HEK293 (cell line): Measurements from ENCODE around the gene SUPT3H.

Experiments
- CTCF ChIA-PET: fragments of 350-600 bp; formaldehyde crosslinking; extraction: SDS; loops from one replicate; lab custom pipeline; 2021; ENCODE audit warnings: antibody characterized with exemption; lab: Yijun Ruan, JAX
- POLR2A ChIA-PET: fragments of 300-600 bp; formaldehyde crosslinking; extraction: SDS; loops from one replicate; lab custom pipeline; 2020; ENCODE audit warnings: antibody characterized with exemption, inconsistent platforms; lab: Yijun Ruan, JAX
- H3K27ac ChIP-seq: fragments of 200-500 bp; sonication (Bioruptor generic); 2 replicates; pipeline ENCODE4 v1.5.1; 2014; ENCODE audit warnings: low read depth, low read length, control low read depth, inconsistent platforms; ENCODE audit errors: extremely low read depth
- H3K36me3 ChIP-seq, 2 experiments: fragments of 200-500 bp in 1 of 2; sonication (Bioruptor generic) in 1 of 2; 1 replicate in 1 of 2; 2 replicates in 1 of 2; pipeline ENCODE4 v1.5.1; 2014 to 2017; ENCODE audit warnings: inconsistent platforms in 2 of 2, low read length in 2 of 2; ENCODE audit not compliant: control insufficient read depth in 2 of 2, insufficient read depth in 1 of 2
- H3K4me1 ChIP-seq: fragments of 200-500 bp; sonication (Bioruptor generic); 2 replicates; pipeline ENCODE4 v1.5.1; 2014; ENCODE audit warnings: mild to moderate bottlenecking, low read length, inconsistent platforms; ENCODE audit not compliant: control insufficient read depth, insufficient read depth
- H3K4me3 ChIP-seq: 2 replicates; pipeline ENCODE4 v1.5.1; 2011; ENCODE audit warnings: low read depth, mild to moderate bottlenecking, control low read depth, low read length, moderate library complexity
- H3K9me3 ChIP-seq: fragments of 200-500 bp; sonication (Bioruptor generic); 2 replicates; pipeline ENCODE4 v1.5.1; 2014; ENCODE audit warnings: low read depth, low read length, inconsistent platforms; ENCODE audit not compliant: control insufficient read depth, insufficient read depth
- CTCF ChIP-seq: fragments of 450-650 bp; formaldehyde crosslinking; IDR thresholded peaks from 2 replicates; pipeline ENCODE4 v1.5.1; 2016; ENCODE audit warnings: missing biosample characterization, missing genetic modification characterization
- INSM2 ChIP-seq: fragments of 450-650 bp; formaldehyde crosslinking; IDR thresholded peaks from 2 replicates; pipeline ENCODE4 v1.5.1; 2016; ENCODE audit warnings: missing biosample characterization, missing genetic modification characterization
- KLF17 ChIP-seq: fragments of 450-650 bp; formaldehyde crosslinking; IDR thresholded peaks from 2 replicates; pipeline ENCODE4 v1.5.1; 2016; ENCODE audit warnings: missing biosample characterization, missing genetic modification characterization
- MEIS1 ChIP-seq: sonication (generic); formaldehyde crosslinking; IDR thresholded peaks from 2 replicates; pipeline ENCODE4 v1.8.1; 2022; ENCODE audit warnings: missing genetic modification reagents, mild to moderate bottlenecking, borderline replicate concordance
- MYNN ChIP-seq: fragments of 450-650 bp; formaldehyde crosslinking; IDR thresholded peaks from 2 replicates; pipeline ENCODE4 v1.5.1; 2016; ENCODE audit warnings: missing biosample characterization, missing genetic modification characterization, borderline replicate concordance
- OVOL3 ChIP-seq: fragments of 450-650 bp; formaldehyde crosslinking; IDR thresholded peaks from 2 replicates; pipeline ENCODE4 v1.5.1; 2016; ENCODE audit warnings: missing biosample characterization, missing genetic modification characterization
- ZBTB26 ChIP-seq: fragments of 450-650 bp; formaldehyde crosslinking; optimal IDR thresholded peaks from 2 replicates; pipeline ENCODE3; 2016; ENCODE audit warnings: missing biosample characterization, mild to moderate bottlenecking, missing genetic modification characterization
- ZFHX2 ChIP-seq: fragments of 450-650 bp; formaldehyde crosslinking; conservative IDR thresholded peaks from 2 replicates; pipeline ENCODE4 v1.5.1; 2016; ENCODE audit warnings: missing biosample characterization, missing genetic modification characterization
- ZNF114 ChIP-seq: fragments of 450-650 bp; formaldehyde crosslinking; IDR thresholded peaks from 2 replicates; pipeline ENCODE4 v1.5.0; 2017; ENCODE audit warnings: missing biosample characterization, missing genetic modification characterization
- ZNF19 ChIP-seq: fragments of 450-650 bp; formaldehyde crosslinking; IDR thresholded peaks from 2 replicates; pipeline ENCODE4; 2016; ENCODE audit warnings: missing biosample characterization, missing genetic modification characterization, low read depth
- ZNF211 ChIP-seq: fragments of 450-650 bp; formaldehyde crosslinking; IDR thresholded peaks from 2 replicates; pipeline ENCODE4 v1.5.1; 2016; ENCODE audit warnings: low read depth, missing biosample characterization, missing genetic modification characterization
- ZNF266 ChIP-seq: fragments of 450-650 bp; formaldehyde crosslinking; IDR thresholded peaks from 2 replicates; pipeline ENCODE4 v1.5.1; 2016; ENCODE audit warnings: missing biosample characterization, missing genetic modification characterization, low read depth
- ZNF274 ChIP-seq, 2 experiments: fragments of 200-500 bp in 1 of 2; fragments of 450-650 bp in 1 of 2; sonication (Bioruptor generic) in 1 of 2; formaldehyde crosslinking in 1 of 2; IDR thresholded peaks; 2 replicates each; pipeline versions ENCODE4 v1.5.1 to v1.6.1; 2014 to 2016; ENCODE audit warnings: borderline replicate concordance in 1 of 2, inconsistent platforms in 1 of 2, low read length in 1 of 2, missing biosample characterization in 1 of 2, missing genetic modification characterization in 1 of 2
- ZNF362 ChIP-seq: fragments of 450-650 bp; formaldehyde crosslinking; IDR thresholded peaks from 2 replicates; pipeline ENCODE4 v1.5.1; 2016; ENCODE audit warnings: missing biosample characterization, missing genetic modification characterization
- ZNF585B ChIP-seq: fragments of 450-650 bp; formaldehyde crosslinking; IDR thresholded peaks from 2 replicates; pipeline ENCODE4 v1.5.1; 2016; ENCODE audit warnings: missing biosample characterization, missing genetic modification characterization
- ZNF596 ChIP-seq: fragments of 450-650 bp; IDR thresholded peaks from 2 replicates; pipeline ENCODE4 v1.5.0; 2018; ENCODE audit warnings: missing biosample characterization, mild to moderate bottlenecking, missing genetic modification characterization, moderate library complexity
- ZNF623 ChIP-seq: fragments of 450-650 bp; formaldehyde crosslinking; IDR thresholded peaks from 2 replicates; pipeline ENCODE4 v1.5.1; 2016; ENCODE audit warnings: missing biosample characterization, missing genetic modification characterization

The SUPT3H gene

GRCh38 chr6:45387236-45387635, 9.5 kb upstream of the SUPT3H start:
- H3K4me3 ChIP-seq: no peak overlapping the region
- H3K4me1 ChIP-seq: no peaks in the 10 kb centered on the region
- no peaks in the 10 kb centered on the region for H3K36me3 ChIP-seq
- TF ChIP-seq CTCF: no peak
- TF ChIP-seq MEIS1 (CRISPR knock-in tag): no peak
- TF ChIP-seq ZBTB26 (tag by site-specific recombination): no peak
- H3K27ac ChIP-seq: no peak overlapping the region
- H3K9me3 ChIP-seq: no peaks in the 10 kb centered on the region
- ChIA-PET POLR2A (interaction anchor here (1.4 kb wide), 1 partner anchor 9 kb away, joined by 4 read pairs; the partner anchor contains the start of gene SUPT3H), CTCF (interaction anchor here (0.7 to 1.0 kb wide), 2 partner anchors 15 to 327 kb away, joined by 3 to 4 read pairs; no protein-coding TSS in a partner anchor)

- Histone ChIP-seq H3K9me3 (no peaks in the 10 kb centered on the region), H3K4me3 (no peak overlapping the region), H3K4me1 (no peaks in the 10 kb centered on the region), H3K36me3 (no peaks in the 10 kb centered on the region), H3K27ac (no peak overlapping the region)
- ChIA-PET CTCF (interaction anchor here (0.6 to 1.5 kb wide), 3 partner anchors 8 to 536 kb away, joined by 3 to 4 read pairs (median 3); no protein-coding TSS in a partner anchor), POLR2A (interaction anchor here (1.4 kb wide), 1 partner anchor 9 kb away, joined by 4 read pairs; the partner anchor contains the start of gene SUPT3H)
- TF ChIP-seq INSM2 (tag by site-specific recombination): no peak
- TF ChIP-seq ZNF274 (IDR thresholded peaks at IDR 0.05; ENCODE audit: low read length): no peak
- TF ChIP-seq ZNF274 (tag by site-specific recombination; IDR thresholded peaks at IDR 0.05; ENCODE audit: borderline replicate concordance): no peak
- TF ChIP-seq ZFHX2 (tag by site-specific recombination): no peak
- TF ChIP-seq ZNF362 (tag by site-specific recombination): no peak
- TF ChIP-seq KLF17 (tag by site-specific recombination): no peak
Observed at GRCh38 chr6:45386501-45386900, 8.8 kb upstream of the SUPT3H start.

GRCh38 chr6:45382391-45382790, 4.7 kb upstream of the SUPT3H start:
- Histone ChIP-seq H3K36me3 (no peaks in the 10 kb centered on the region), H3K4me1 (0 out of 2 replicates have a peak, but pooled peaks cover 4% of the 10 kb centered on the region), H3K9me3 (no peaks in the 10 kb centered on the region), H3K4me3 (no peak overlapping the region), H3K27ac (no peak overlapping the region)
- ChIA-PET CTCF (interaction anchor here (0.8 kb wide), 1 partner anchor 10 kb away, joined by 5 read pairs; no protein-coding TSS in a partner anchor), POLR2A (no interaction called here)
- no peak for TF ChIP-seq OVOL3 (tag by site-specific recombination)
- TF ChIP-seq MYNN: no peak
- TF ChIP-seq ZNF211: no peak
- TF ChIP-seq ZNF19 (tag by site-specific recombination): no peak
- no peak for TF ChIP-seq ZNF266 (tag by site-specific recombination)
- TF ChIP-seq ZNF596: no peak
- no peak for TF ChIP-seq ZNF114 (tag by site-specific recombination)
- no peak for TF ChIP-seq ZNF585B
- TF ChIP-seq ZNF623 (tag by site-specific recombination): no peak
